ENCODE results near the gene LBHD1. TPM values are rescaled to one million over a fixed set of nuclear protein-coding genes. Genes with fewer than 3 reads are reported as not detected.

The LBHD1 gene
- total and polyA plus RNA-seq, 2 of the 13 experiments (the other 11 are each of a cell fraction or from before 2014, with no cell fraction given), result 3.2 to 3.7 TPM

DNA sequence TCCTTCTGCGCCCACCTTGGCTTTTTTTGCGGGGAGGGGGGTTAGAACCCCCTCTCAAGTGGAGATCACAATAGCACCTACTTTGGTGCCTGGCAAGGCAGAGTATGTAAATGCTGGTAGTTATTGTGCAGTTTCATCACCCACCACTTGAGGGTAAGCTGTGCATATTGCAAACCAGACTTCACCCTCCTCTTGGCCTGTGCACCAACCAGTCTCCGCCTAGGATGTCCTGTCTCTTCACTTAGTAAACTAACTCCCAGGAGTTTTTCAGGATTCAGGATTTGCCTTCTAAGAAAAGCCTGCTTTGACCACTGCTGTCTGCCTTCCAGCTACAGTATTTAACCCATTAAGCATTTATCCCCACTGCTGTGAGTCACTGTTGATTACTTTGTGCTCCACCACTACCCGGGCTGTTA, 8.8 kb upstream of the LBHD1 start (continued):
- TF ChIP-seq ZNF605 (CRISPR knock-in tag; IDR thresholded peaks at IDR 0.05) (peak; percentile 54; the same call in 1 of the 2 replicates), ZNF670 (CRISPR knock-in tag; IDR thresholded peaks at IDR 0.05; ENCODE audit: borderline replicate concordance) (no peak), ZFP1 (CRISPR knock-in tag; IDR thresholded peaks at IDR 0.05) (no peak), SMYD3 (CRISPR knock-in tag; IDR thresholded peaks at IDR 0.05) (no peak), SALL1 (CRISPR knock-in tag; IDR thresholded peaks at IDR 0.05) (peak; percentile 23; the same call in 1 of the 2 replicates), RXRA (CRISPR knock-in tag; IDR thresholded peaks at IDR 0.05) (no peak), E2F1 (CRISPR knock-in tag; IDR thresholded peaks at IDR 0.05) (no peak), NAIF1 (CRISPR knock-in tag; IDR thresholded peaks at IDR 0.05; ENCODE audit: borderline replicate concordance) (no peak), ASH2L (IDR thresholded peaks at IDR 0.05; ENCODE audit: insufficient read length, low read depth, low read length) (no peak), NR0B2 (CRISPR knock-in tag; IDR thresholded peaks at IDR 0.05) (no peak), ZNF33B (CRISPR knock-in tag; IDR thresholded peaks at IDR 0.05) (no peak), NONO (IDR thresholded peaks at IDR 0.05) (no peak), NONO (CRISPR knock-in tag; conservative IDR thresholded peaks at IDR 0.05) (no peak), ZNF34 (CRISPR knock-in tag; IDR thresholded peaks at IDR 0.05; ENCODE audit: borderline replicate concordance) (no peak), POLR2G (IDR thresholded peaks at IDR 0.05; ENCODE audit: low read depth, low read length) (peak; percentile 49; the same call in 1 of the 2 replicates), TAF15 (IDR thresholded peaks at IDR 0.05; ENCODE audit: low read depth, low read length, poor library complexity, severe bottlenecking) (no peak), THAP7 (CRISPR knock-in tag; IDR thresholded peaks at IDR 0.05) (no peak), PATZ1 (CRISPR knock-in tag; IDR thresholded peaks at IDR 0.05) (peak; percentile 57), GATAD2A (CRISPR knock-in tag; IDR thresholded peaks at IDR 0.05) (peak; percentile 21; the same call in 1 of the 2 replicates)
- TF ChIP-seq, protein P1, sequence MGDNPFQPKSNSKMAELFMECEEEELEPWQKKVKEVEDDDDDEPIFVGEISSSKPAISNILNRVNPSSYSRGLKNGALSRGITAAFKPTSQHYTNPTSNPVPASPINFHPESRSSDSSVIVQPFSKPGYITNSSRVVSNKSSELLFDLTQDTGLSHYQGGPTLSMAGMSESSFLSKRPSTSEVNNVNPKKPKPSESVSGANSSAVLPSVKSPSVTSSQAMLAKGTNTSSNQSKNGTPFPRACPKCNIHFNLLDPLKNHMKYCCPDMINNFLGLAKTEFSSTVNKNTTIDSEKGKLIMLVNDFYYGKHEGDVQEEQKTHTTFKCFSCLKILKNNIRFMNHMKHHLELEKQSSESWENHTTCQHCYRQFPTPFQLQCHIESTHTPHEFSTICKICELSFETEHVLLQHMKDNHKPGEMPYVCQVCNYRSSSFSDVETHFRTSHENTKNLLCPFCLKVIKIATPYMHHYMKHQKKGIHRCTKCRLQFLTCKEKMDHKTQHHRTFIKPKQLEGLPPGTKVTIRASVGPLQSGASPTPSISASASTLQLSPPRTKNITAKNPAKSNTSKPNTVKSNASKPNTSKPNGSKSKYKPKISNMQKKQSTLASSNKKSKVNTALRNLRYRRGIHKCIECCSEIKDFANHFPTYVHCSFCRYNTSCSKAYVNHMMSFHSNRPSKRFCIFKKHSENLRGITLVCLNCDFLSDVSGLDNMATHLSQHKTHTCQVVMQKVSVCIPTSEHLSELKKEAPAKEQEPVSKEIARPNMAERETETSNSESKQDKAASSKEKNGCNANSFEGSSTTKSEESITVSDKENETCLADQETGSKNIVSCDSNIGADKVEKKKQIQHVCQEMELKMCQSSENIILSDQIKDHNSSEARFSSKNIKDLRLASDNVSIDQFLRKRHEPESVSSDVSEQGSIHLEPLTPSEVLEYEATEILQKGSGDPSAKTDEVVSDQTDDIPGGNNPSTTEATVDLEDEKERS (CRISPR knock-in tag; IDR thresholded peaks at IDR 0.05), result no peak
- TF ChIP-seq, protein P2, sequence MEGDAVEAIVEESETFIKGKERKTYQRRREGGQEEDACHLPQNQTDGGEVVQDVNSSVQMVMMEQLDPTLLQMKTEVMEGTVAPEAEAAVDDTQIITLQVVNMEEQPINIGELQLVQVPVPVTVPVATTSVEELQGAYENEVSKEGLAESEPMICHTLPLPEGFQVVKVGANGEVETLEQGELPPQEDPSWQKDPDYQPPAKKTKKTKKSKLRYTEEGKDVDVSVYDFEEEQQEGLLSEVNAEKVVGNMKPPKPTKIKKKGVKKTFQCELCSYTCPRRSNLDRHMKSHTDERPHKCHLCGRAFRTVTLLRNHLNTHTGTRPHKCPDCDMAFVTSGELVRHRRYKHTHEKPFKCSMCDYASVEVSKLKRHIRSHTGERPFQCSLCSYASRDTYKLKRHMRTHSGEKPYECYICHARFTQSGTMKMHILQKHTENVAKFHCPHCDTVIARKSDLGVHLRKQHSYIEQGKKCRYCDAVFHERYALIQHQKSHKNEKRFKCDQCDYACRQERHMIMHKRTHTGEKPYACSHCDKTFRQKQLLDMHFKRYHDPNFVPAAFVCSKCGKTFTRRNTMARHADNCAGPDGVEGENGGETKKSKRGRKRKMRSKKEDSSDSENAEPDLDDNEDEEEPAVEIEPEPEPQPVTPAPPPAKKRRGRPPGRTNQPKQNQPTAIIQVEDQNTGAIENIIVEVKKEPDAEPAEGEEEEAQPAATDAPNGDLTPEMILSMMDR (CRISPR knock-in tag; IDR thresholded peaks at IDR 0.05), result peak; percentile 88

Data from HepG2 (cell line).